ENCODE measurements around the gene HIVEP1.

Gene HIVEP1

DNA sequence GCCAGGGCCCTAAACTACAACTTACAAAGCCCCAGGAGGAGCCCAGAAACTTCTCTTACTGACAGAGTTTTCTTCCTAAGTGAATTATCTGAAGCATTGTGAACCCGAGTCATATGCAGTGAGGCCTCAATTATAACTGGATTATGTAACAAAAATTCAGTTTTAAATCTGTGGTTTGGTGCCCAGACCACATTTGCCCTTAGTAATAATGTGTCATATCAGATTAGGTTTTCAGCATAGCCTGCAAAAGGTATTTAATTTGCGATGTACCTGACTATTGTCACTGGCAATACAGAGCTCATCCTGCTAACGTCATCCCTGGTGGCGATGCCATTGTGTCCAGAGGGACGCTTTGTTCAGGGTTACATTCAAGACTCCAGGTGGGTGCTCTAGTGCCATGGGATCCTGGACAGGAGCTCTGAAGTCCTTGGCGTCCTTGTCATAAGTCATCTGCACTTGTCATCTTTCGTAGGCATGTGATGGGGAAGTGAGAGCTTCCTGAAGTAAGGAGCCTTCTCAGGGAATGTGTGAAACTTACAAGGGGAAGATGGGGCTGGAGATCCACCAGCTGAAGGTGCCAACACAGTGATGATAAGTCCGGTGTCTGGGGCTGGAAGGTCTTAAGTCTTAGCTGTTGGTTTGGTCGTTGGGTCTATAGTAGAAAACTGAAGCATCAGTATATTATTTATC, 65.1 kb downstream of the HIVEP1 start:
- no peaks in the 10 kb centered on the region for H3K27me3 ChIP-seq
- no peak overlapping the region for H3K27ac ChIP-seq
- TF ChIP-seq Cebpa-rat (IDR thresholded peaks at IDR 0.05) = no peak
- no peaks in the 10 kb centered on the region for H3K4me1 ChIP-seq
- H3K4me2 ChIP-seq = no peak overlapping the region
- 0 out of 2 replicates have a peak, but pooled peaks cover 4% of the 10 kb centered on the region for H3K36me3 ChIP-seq
- H3K9me3 ChIP-seq = no peaks in the 10 kb centered on the region
- no peak overlapping the region for H3K9ac ChIP-seq
- no peak overlapping the region for H3K4me3 ChIP-seq
- H4K20me1 ChIP-seq = peaks cover 52% of the 10 kb centered on the region

DNA sequence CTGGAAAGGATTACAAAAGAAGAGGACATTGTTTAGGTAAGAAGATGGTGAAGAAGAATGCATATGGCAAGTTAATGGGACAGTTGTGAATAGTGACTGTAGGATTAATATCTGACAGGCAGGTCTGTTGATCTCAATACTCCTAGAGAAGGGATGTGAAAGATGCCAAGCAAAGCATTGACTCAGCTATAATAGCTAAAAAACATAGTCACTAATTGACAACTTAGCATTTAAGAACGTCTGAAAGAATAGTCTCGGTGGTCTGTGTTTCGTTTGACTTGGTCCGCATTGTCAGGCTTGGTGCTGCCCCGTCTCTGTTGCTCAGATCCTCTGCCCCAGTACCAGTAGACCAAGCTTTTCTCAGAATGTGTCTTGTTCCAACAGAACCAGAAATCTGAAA, 65.9 kb downstream of the HIVEP1 start:
- H3K27me3 ChIP-seq = no peaks in the 10 kb centered on the region
- H3K4me1 ChIP-seq = no peaks in the 10 kb centered on the region
- no peak for TF ChIP-seq Cebpa-rat (IDR thresholded peaks at IDR 0.05)
- peaks cover 57% of the 10 kb centered on the region for H4K20me1 ChIP-seq
- H3K4me2 ChIP-seq = no peak overlapping the region
- no peak overlapping the region for H3K9ac ChIP-seq
- H3K4me3 ChIP-seq = no peak overlapping the region
- H3K36me3 ChIP-seq = 0 out of 2 replicates have a peak, but pooled peaks cover 4% of the 10 kb centered on the region
- no peaks in the 10 kb centered on the region for H3K9me3 ChIP-seq
- H3K27ac ChIP-seq = no peak overlapping the region

DNA sequence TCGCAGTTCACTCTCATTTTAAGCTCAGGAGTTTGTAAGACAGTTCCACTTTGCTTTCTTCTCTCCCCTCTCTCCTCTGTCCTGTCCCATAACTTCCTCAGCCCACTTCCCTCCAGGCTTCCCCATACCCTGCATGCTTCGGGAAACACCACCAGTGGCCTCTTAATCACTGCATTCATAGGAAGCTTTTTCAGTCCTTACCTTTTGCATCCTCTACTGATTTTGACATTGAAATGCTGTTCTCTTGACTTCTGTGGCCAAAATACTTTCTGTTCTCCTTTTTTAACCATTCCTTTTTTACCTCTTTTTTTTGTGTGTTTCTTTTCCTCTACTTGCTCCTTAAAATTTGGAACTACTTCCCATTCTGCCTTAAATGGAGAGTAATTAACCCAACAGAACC, 69.7 kb downstream of the HIVEP1 start:
- H3K4me1 ChIP-seq = no peaks in the 10 kb centered on the region
- H3K4me3 ChIP-seq = no peak overlapping the region
- H3K27me3 ChIP-seq = no peaks in the 10 kb centered on the region
- no peaks in the 10 kb centered on the region for H3K9me3 ChIP-seq
- no peak overlapping the region for H3K9ac ChIP-seq
- peaks cover 71% of the 10 kb centered on the region for H4K20me1 ChIP-seq
- 0 out of 2 replicates have a peak, but pooled peaks cover 4% of the 10 kb centered on the region for H3K36me3 ChIP-seq
- no peak overlapping the region for H3K27ac ChIP-seq
- H3K4me2 ChIP-seq = no peak overlapping the region
- TF ChIP-seq Cebpa-rat (IDR thresholded peaks at IDR 0.05) = no peak

DNA sequence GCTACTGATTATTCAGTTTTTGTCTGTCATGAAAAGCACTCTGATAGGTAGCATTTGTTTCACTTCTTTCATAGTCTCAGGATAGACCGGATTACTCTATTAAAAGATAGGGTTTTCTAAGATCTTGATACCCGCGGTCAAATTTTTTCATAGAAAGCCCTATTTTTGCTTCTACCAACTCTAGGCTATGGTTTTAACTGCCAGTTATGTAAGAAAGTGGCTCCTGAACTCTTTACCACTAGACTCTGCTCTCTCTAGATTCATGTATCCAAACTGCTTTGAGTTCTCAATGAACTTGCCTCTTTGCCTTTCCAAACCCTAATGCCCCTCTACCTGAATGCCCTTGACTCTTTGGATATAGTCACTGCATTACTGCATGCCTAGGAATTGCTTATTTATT, 70.3 kb downstream of the HIVEP1 start:
- Histone ChIP-seq H3K9me3 (no peaks in the 10 kb centered on the region), H3K9ac (no peak overlapping the region), H3K27me3 (no peaks in the 10 kb centered on the region), H3K27ac (no peak overlapping the region), H4K20me1 (peaks cover 68% of the 10 kb centered on the region), H3K4me1 (no peaks in the 10 kb centered on the region), H3K4me2 (no peak overlapping the region), H3K36me3 (0 out of 2 replicates have a peak, but pooled peaks cover 4% of the 10 kb centered on the region), H3K4me3 (no peak overlapping the region)
- TF ChIP-seq Cebpa-rat (IDR thresholded peaks at IDR 0.05) = no peak

DNA sequence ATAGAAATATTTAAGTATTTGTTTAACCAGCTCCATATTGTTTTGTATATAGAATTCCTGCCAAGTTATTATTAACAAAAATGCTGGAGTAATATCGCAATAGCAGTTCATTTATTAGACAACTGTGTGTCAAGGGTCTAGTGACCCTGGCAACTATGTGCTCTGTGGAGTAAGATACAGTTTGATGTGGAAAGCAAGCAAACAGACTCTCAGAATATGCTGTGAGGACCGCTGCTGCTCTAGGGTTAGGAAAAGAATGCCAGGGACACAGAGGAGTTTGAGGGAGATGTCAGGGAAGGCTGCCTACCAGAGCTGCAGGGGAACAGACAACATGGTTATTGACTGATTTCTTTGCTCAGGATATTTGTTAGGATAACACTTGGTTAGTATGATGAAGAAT, 71.2 kb downstream of the HIVEP1 start:
- no peaks in the 10 kb centered on the region for H3K9me3 ChIP-seq
- H3K9ac ChIP-seq = no peak overlapping the region
- peaks cover 74% of the 10 kb centered on the region for H4K20me1 ChIP-seq
- no peaks in the 10 kb centered on the region for H3K27me3 ChIP-seq
- no peak overlapping the region for H3K27ac ChIP-seq
- H3K4me1 ChIP-seq = no peaks in the 10 kb centered on the region
- no peak for TF ChIP-seq Cebpa-rat (IDR thresholded peaks at IDR 0.05)
- H3K4me2 ChIP-seq = no peak overlapping the region
- H3K4me3 ChIP-seq = no peak overlapping the region
- H3K36me3 ChIP-seq = no peaks in the 10 kb centered on the region

DNA sequence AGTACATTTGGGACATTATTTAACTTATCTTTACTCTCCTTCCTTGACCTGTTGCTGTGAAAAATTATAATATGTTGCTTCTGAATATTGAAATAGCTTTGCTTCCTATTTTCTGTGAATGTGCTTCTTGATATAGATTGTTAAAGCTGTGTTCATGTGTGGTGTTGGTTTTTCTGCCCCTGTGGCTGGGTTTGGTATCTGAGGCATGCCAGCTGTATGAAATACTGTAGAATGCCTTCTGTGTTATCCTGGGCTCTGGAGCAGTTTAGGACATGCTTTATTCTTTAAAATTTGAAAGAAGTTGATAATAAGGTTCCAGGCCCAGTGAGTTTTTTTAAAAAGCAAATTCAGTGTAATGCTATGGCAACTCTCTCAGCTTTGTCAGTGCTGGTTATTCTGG, 71.7 kb downstream of the HIVEP1 start:
- no peak overlapping the region for H3K4me2 ChIP-seq
- H3K36me3 ChIP-seq = no peaks in the 10 kb centered on the region
- no peaks in the 10 kb centered on the region for H3K4me1 ChIP-seq
- no peak overlapping the region for H3K9ac ChIP-seq
- H3K27ac ChIP-seq = no peak overlapping the region
- TF ChIP-seq Cebpa-rat (IDR thresholded peaks at IDR 0.05) = no peak
- H4K20me1 ChIP-seq = peaks cover 77% of the 10 kb centered on the region
- H3K27me3 ChIP-seq = no peaks in the 10 kb centered on the region
- no peak overlapping the region for H3K4me3 ChIP-seq
- H3K9me3 ChIP-seq = no peaks in the 10 kb centered on the region

DNA sequence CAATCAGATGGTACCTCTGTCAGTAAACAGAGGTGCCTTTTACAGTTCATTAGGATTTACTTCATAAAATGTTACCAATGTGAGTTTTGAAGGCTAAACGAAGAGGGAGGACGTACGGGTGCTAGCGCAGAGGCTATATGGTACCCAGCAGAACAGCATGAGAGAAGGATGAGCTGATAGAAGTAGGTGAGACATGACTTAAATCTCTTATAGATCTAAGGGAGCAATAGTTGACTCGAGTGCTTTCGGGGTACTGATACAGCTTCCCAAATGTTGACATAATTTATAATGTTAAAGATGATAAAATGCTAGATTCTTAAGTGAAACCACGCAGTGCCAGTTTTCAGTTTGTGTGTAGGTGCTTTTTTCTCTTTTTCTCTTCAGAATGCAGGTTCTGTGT, 72.6 kb downstream of the HIVEP1 start:
- no peak overlapping the region for H3K4me3 ChIP-seq
- H3K4me2 ChIP-seq = no peak overlapping the region
- H3K4me1 ChIP-seq = no peaks in the 10 kb centered on the region
- H3K27ac ChIP-seq = no peak overlapping the region
- H4K20me1 ChIP-seq = peaks cover 77% of the 10 kb centered on the region
- no peaks in the 10 kb centered on the region for H3K27me3 ChIP-seq
- H3K36me3 ChIP-seq = 0 out of 2 replicates have a peak, but pooled peaks cover 4% of the 10 kb centered on the region
- H3K9me3 ChIP-seq = no peaks in the 10 kb centered on the region
- TF ChIP-seq Cebpa-rat (IDR thresholded peaks at IDR 0.05) = no peak
- H3K9ac ChIP-seq = no peak overlapping the region

DNA sequence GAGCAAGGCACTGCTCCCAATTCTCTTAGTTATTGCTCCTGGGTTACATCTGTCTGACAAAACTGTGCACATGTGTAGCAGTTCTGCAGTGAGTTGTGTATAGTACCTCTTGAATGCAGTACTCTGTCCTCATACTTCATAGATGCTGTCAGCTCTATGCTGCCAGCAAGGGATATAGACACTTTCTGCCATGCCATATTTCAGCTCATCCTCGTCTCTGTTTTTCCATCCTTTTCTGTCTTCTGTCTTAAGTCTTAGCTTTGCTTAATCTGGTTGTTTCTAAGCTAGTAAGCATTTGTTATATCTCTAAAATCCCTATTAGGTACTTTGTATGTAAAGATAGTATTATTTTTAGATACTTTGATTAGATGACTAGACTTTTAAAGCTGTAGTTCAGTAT, 76.4 kb downstream of the HIVEP1 start:
- Histone ChIP-seq H3K4me3 (no peak overlapping the region), H3K4me2 (no peak overlapping the region), H3K4me1 (no peaks in the 10 kb centered on the region), H3K9me3 (no peaks in the 10 kb centered on the region), H4K20me1 (peaks cover 43% of the 10 kb centered on the region), H3K36me3 (0 out of 2 replicates have a peak, but pooled peaks cover 4% of the 10 kb centered on the region), H3K27me3 (no peaks in the 10 kb centered on the region), H3K9ac (no peak overlapping the region), H3K27ac (no peak overlapping the region)
- no peak for TF ChIP-seq Cebpa-rat (IDR thresholded peaks at IDR 0.05)

DNA sequence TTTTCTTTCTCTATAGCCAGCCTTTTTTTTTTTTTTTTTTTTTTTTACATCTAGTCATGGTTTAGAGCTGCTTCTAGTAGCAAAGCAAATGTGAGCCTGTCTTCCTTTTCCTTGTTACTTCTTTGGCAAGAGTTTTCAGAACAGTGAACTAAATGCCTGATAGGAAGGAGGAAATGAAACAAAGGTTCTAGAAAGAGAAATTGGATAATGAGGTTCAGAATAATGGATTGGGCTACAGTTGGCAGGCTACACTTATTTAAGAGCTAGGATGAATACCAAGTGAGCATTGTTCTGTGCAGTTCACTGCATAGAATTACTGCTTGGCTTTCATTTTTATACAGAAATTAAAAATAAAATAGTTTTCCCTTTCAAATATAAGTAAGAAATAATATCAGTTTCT, 78.6 kb downstream of the HIVEP1 start:
- Histone ChIP-seq H3K4me1 (no peaks in the 10 kb centered on the region), H3K27ac (no peak overlapping the region), H3K4me3 (no peak overlapping the region), H3K9ac (no peak overlapping the region), H3K9me3 (no peaks in the 10 kb centered on the region), H4K20me1 (peaks cover 21% of the 10 kb centered on the region), H3K4me2 (no peak overlapping the region), H3K27me3 (no peaks in the 10 kb centered on the region), H3K36me3 (0 out of 2 replicates have a peak, but pooled peaks cover 4% of the 10 kb centered on the region)
- TF ChIP-seq Cebpa-rat (IDR thresholded peaks at IDR 0.05) = no peak

DNA sequence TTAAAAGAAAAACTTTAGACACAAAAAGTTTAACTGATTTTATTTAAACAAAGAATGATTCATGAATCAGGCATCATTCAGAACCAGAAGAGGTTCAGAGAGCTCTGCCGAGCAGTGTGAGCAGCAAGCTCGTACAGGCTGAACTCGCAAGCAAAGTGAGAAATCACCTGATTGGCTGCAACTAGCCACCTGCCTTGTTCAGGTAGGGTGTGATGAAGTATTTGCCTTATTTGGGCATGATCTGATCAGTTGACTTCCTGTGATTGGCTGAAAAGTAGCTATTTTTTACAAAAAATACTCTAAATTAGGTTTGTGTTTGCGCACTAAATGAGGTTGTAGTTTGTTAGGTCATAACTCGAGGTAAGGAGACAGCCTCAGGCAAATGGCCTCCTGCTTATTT, 80.7 kb downstream of the HIVEP1 start:
- Histone ChIP-seq H3K27ac (no peak overlapping the region), H3K9ac (no peak overlapping the region)
- no peak for TF ChIP-seq Cebpa-rat (IDR thresholded peaks at IDR 0.05)

More for the DNA sequence above, 80.7 kb downstream of the HIVEP1 start:
- H3K4me2 ChIP-seq = no peak overlapping the region
- H4K20me1 ChIP-seq = peaks cover 8% of the 10 kb centered on the region; the same call in 1 of the 2 replicates
- H3K9me3 ChIP-seq = no peaks in the 10 kb centered on the region
- no peaks in the 10 kb centered on the region for H3K27me3 ChIP-seq
- no peaks in the 10 kb centered on the region for H3K4me1 ChIP-seq
- H3K4me3 ChIP-seq = no peak overlapping the region
- H3K36me3 ChIP-seq = 0 out of 2 replicates have a peak, but pooled peaks cover 4% of the 10 kb centered on the region

Measured in BLaER1 (cell line).